Suprapubic skin (tissue), 4 donors: ENCODE results near the gene SPART. TPM values are rescaled to one million over a fixed set of nuclear protein-coding genes. Genes with fewer than 3 reads are reported as not detected.

Experiments used
- DNase-seq, 2 donors: peaks; one replicate each; pipeline ENCODE4 v3.0.0-alpha.2; 2019; ENCODE audit warnings: low spot score in 2 of 2
- H3K27ac ChIP-seq: fragments of 200-600 bp; sonication (generic); one replicate; pipeline ENCODE4 v1.5.1; 2019
- H3K27me3 ChIP-seq: fragments of 200-600 bp; sonication (generic); one replicate; pipeline ENCODE4 v1.5.1; 2019
- H3K36me3 ChIP-seq: fragments of 200-600 bp; sonication (generic); one replicate; pipeline ENCODE4 v1.5.1; 2019
- H3K4me1 ChIP-seq: fragments of 200-600 bp; sonication (generic); one replicate; pipeline ENCODE4 v1.5.1; 2019
- H3K4me3 ChIP-seq: fragments of 200-600 bp; sonication (generic); one replicate; pipeline ENCODE4 v1.5.1; 2019; ENCODE audit warnings: mild to moderate bottlenecking
- H3K9me3 ChIP-seq: fragments of 200-600 bp; sonication (generic); one replicate; pipeline ENCODE4 v1.5.1; 2019
- CTCF ChIP-seq, 2 donors: fragments of 200-600 bp in 1 of 2; fragments of 450-650 bp in 1 of 2; sonication (generic) in 1 of 2; IDR thresholded peaks; one replicate each; pipeline ENCODE4 v1.5.1; 2016 to 2019; ENCODE audit warnings: antibody characterized with exemption in 2 of 2, mild to moderate bottlenecking in 1 of 2, moderate library complexity in 1 of 2
- EP300 ChIP-seq: sonication (generic); formaldehyde crosslinking; IDR thresholded peaks from one replicate; pipeline ENCODE4 v1.6.1; 2017; ENCODE audit warnings: antibody characterized with exemption
- POLR2A ChIP-seq, 2 donors: fragments of 450-650 bp; IDR thresholded peaks; one replicate each; pipeline ENCODE4 v1.6.1; 2017; ENCODE audit warnings: antibody characterized with exemption in 2 of 2, mild to moderate bottlenecking in 2 of 2, moderate library complexity in 2 of 2
- POLR2AphosphoS5 ChIP-seq, 3 donors: sonication (generic); formaldehyde crosslinking; IDR thresholded peaks; one replicate each; pipeline ENCODE4 v1.6.1; 2017; ENCODE audit warnings: antibody characterized with exemption in 3 of 3
- WGBS: methylation state at CpG from one replicate; pipeline ENCODE4 v1.1.5; 2018; 5-methylcytosine and 5-hydroxymethylcytosine counted together
- total RNA-seq, 4 donors: library from RNA; depleted of rRNA; stranded (reverse); fragments of >200 nt; gene quantifications; one replicate each; pipeline ENCODE4 v1.1.0, GENCODE V29; 2016

Gene SPART
- total RNA-seq, 4 donors from 2014 or later = 25.7 to 51.0 (median 35.7) TPM

- DNase-seq = no peak
- Histone ChIP-seq H3K4me1 (peaks cover 3% of the 10 kb centered on the region), H3K36me3 (no peaks in the 10 kb centered on the region), H3K9me3 (no peaks in the 10 kb centered on the region), H3K27ac (no peak overlapping the region), H3K27me3 (no peaks in the 10 kb centered on the region), H3K4me3 (no peak overlapping the region)
- 77% methylated on average over 3 of the region's 4 CpGs for WGBS
- TF ChIP-seq EP300 (no peak), POLR2A (IDR thresholded peaks at IDR 0.05) (no peak), POLR2AphosphoS5 (IDR thresholded peaks at IDR 0.05) (no peak), CTCF (IDR thresholded peaks at IDR 0.05) (no peak)
Measured at GRCh38 chr13:36366031-36366430, 19.8 kb upstream of the SPART start.

GRCh38 chr13:36363366-36363863 lies 17.2 kb upstream of the SPART start:
- H3K9me3 ChIP-seq = no peaks in the 10 kb centered on the region
- no peaks in the 10 kb centered on the region for H3K36me3 ChIP-seq
- 56% methylated on average over 3 of the region's 3 CpGs for WGBS
- peak overlapping the region; percentile 67 for H3K27ac ChIP-seq
- no peak for DNase-seq
- TF ChIP-seq EP300 (no peak), CTCF (IDR thresholded peaks at IDR 0.05) (no peak), POLR2A (IDR thresholded peaks at IDR 0.05) (no peak), POLR2AphosphoS5 (IDR thresholded peaks at IDR 0.05) (no peak)
- peaks cover 7% of the 10 kb centered on the region for H3K4me1 ChIP-seq
- no peaks in the 10 kb centered on the region for H3K27me3 ChIP-seq
- H3K4me3 ChIP-seq = no peak overlapping the region

- Histone ChIP-seq H3K4me3 (no peak overlapping the region), H3K4me1 (peaks cover 7% of the 10 kb centered on the region), H3K27ac (peak overlapping the region; percentile 67), H3K36me3 (no peaks in the 10 kb centered on the region), H3K9me3 (no peaks in the 10 kb centered on the region), H3K27me3 (no peaks in the 10 kb centered on the region)
- no peak for DNase-seq
- WGBS = 49% methylated on average over 3 of the region's 3 CpGs
- no peak for TF ChIP-seq POLR2AphosphoS5 (IDR thresholded peaks at IDR 0.05)
Measured at GRCh38 chr13:36362914-36363313, 16.7 kb upstream of the SPART start.

GRCh38 chr13:36362251-36362650 lies 16.1 kb upstream of the SPART start:
- Histone ChIP-seq H3K27me3 (no peaks in the 10 kb centered on the region), H3K27ac (peak overlapping the region; percentile 67), H3K4me1 (peaks cover 8% of the 10 kb centered on the region), H3K9me3 (no peaks in the 10 kb centered on the region), H3K36me3 (no peaks in the 10 kb centered on the region), H3K4me3 (no peak overlapping the region)
- 74% methylated on average over 2 of the region's 2 CpGs for WGBS
- TF ChIP-seq EP300 (no peak), POLR2A (IDR thresholded peaks at IDR 0.05) (no peak), POLR2AphosphoS5 (IDR thresholded peaks at IDR 0.05) (no peak)
- DNase-seq = no peak

GRCh38 chr13:36360903-36361302 lies 14.7 kb upstream of the SPART start:
- WGBS = 85% methylated on average over 1 of the region's 1 CpG
- Histone ChIP-seq H3K9me3 (no peaks in the 10 kb centered on the region), H3K27ac (no peak overlapping the region), H3K27me3 (no peaks in the 10 kb centered on the region), H3K36me3 (no peaks in the 10 kb centered on the region), H3K4me3 (no peak overlapping the region), H3K4me1 (peaks cover 11% of the 10 kb centered on the region)
- no peak for DNase-seq
- no peak for TF ChIP-seq EP300
- TF ChIP-seq POLR2A (IDR thresholded peaks at IDR 0.05) = no peak
- no peak for TF ChIP-seq CTCF (IDR thresholded peaks at IDR 0.05)
- TF ChIP-seq POLR2AphosphoS5 (IDR thresholded peaks at IDR 0.05) = no peak

- Histone ChIP-seq H3K36me3 (no peaks in the 10 kb centered on the region), H3K4me1 (peaks cover 11% of the 10 kb centered on the region), H3K9me3 (no peaks in the 10 kb centered on the region), H3K27me3 (no peaks in the 10 kb centered on the region), H3K4me3 (no peak overlapping the region), H3K27ac (no peak overlapping the region)
- WGBS = 82% methylated on average over 1 of the region's 1 CpG
- no peak for DNase-seq
- no peak for TF ChIP-seq POLR2AphosphoS5 (IDR thresholded peaks at IDR 0.05)
- no peak for TF ChIP-seq EP300
- no peak for TF ChIP-seq POLR2A (IDR thresholded peaks at IDR 0.05)
- TF ChIP-seq CTCF (IDR thresholded peaks at IDR 0.05) = no peak
Measured at GRCh38 chr13:36359301-36359950, 13.2 kb upstream of the SPART start.
